ENCODE measurements around the gene ADCY10. TPM values are rescaled to one million over a fixed set of nuclear protein-coding genes. Genes with fewer than 3 reads are reported as not detected.

The ADCY10 gene
- total and polyA plus RNA-seq, 2 experiments from 2014 or later, result 0.93 to 1.5 TPM

- H3K4me1 ChIP-seq (ENCODE audit: insufficient read depth), result no peaks in the 10 kb centered on the region
- no peak for DNase-seq (ENCODE audit: low spot score)
- H3K4me3 ChIP-seq, result no peak overlapping the region
- no peaks in the 10 kb centered on the region for H3K9me2 ChIP-seq (replicated peaks; ENCODE audit: insufficient read depth)
- H3K4me2 ChIP-seq, result no peak overlapping the region
- peaks cover under 1% of the 10 kb centered on the region for H3K79me2 ChIP-seq
- no peaks in the 10 kb centered on the region for H3K27me3 ChIP-seq
- H3K9me3 ChIP-seq (ENCODE audit: low read depth), result no peaks in the 10 kb centered on the region
- 100% methylated on average over 2 of the region's 2 CpGs for WGBS (ENCODE audit: low lambda C conversion rate, missing lambda C conversion rate)
- no peak overlapping the region for H2AFZ ChIP-seq
- no peak overlapping the region for H3K27ac ChIP-seq
- H3K36me3 ChIP-seq (replicated peaks; ENCODE audit: insufficient read depth, low read depth), result no peaks in the 10 kb centered on the region
- no peak for TF ChIP-seq CTCF (IDR thresholded peaks at IDR 0.05; ENCODE audit: poor library complexity)
- H4K20me1 ChIP-seq (ENCODE audit: insufficient read depth, poor library complexity, severe bottlenecking), result no peaks in the 10 kb centered on the region
These were observed 132.4 kb downstream of the ADCY10 start for GRCh38 chr1:167781558-167781957.

- Histone ChIP-seq H2AFZ (no peak overlapping the region), H3K27me3 (no peaks in the 10 kb centered on the region), H3K27ac (no peak overlapping the region), H3K9me2 (replicated peaks; ENCODE audit: insufficient read depth) (no peaks in the 10 kb centered on the region), H3K4me3 (no peak overlapping the region), H3K79me2 (peaks cover 29% of the 10 kb centered on the region), H3K9me3 (ENCODE audit: low read depth) (no peaks in the 10 kb centered on the region), H3K4me2 (no peak overlapping the region), H3K36me3 (replicated peaks; ENCODE audit: insufficient read depth, low read depth) (peaks cover 4% of the 10 kb centered on the region), H3K4me1 (ENCODE audit: insufficient read depth) (no peaks in the 10 kb centered on the region), H4K20me1 (ENCODE audit: insufficient read depth, poor library complexity, severe bottlenecking) (no peaks in the 10 kb centered on the region)
- WGBS (ENCODE audit: low lambda C conversion rate, missing lambda C conversion rate), result 94% methylated on average over 5 of the region's 5 CpGs
- TF ChIP-seq CTCF (IDR thresholded peaks at IDR 0.05; ENCODE audit: poor library complexity), result no peak
- no peak for DNase-seq (ENCODE audit: low spot score)
These were observed 136.7 kb downstream of the ADCY10 start for GRCh38 chr1:167777269-167777650.

GRCh38 chr1:167776616-167777268, 137.2 kb downstream of the ADCY10 start:
- Histone ChIP-seq H3K79me2 (peaks cover 35% of the 10 kb centered on the region), H3K36me3 (replicated peaks; ENCODE audit: insufficient read depth, low read depth) (peaks cover 4% of the 10 kb centered on the region), H4K20me1 (ENCODE audit: insufficient read depth, poor library complexity, severe bottlenecking) (no peaks in the 10 kb centered on the region), H2AFZ (no peak overlapping the region), H3K4me1 (ENCODE audit: insufficient read depth) (no peaks in the 10 kb centered on the region), H3K9me3 (ENCODE audit: low read depth) (no peaks in the 10 kb centered on the region), H3K4me3 (no peak overlapping the region), H3K9me2 (replicated peaks; ENCODE audit: insufficient read depth) (no peaks in the 10 kb centered on the region), H3K4me2 (no peak overlapping the region), H3K27me3 (no peaks in the 10 kb centered on the region), H3K27ac (no peak overlapping the region)
- 94% methylated on average over 1 of the region's 1 CpG for WGBS (ENCODE audit: low lambda C conversion rate, missing lambda C conversion rate)
- no peak for DNase-seq (ENCODE audit: low spot score)
- TF ChIP-seq EZH2 (IDR thresholded peaks at IDR 0.05; ENCODE audit: borderline replicate concordance) (no peak), CTCF (IDR thresholded peaks at IDR 0.05; ENCODE audit: poor library complexity) (no peak), EZH2phosphoT487 (IDR thresholded peaks at IDR 0.05; ENCODE audit: low read depth, severe bottlenecking, unreplicated experiment) (no peak)

GRCh38 chr1:167776151-167776550, 137.8 kb downstream of the ADCY10 start:
- H2AFZ ChIP-seq, result no peak overlapping the region
- WGBS (ENCODE audit: low lambda C conversion rate, missing lambda C conversion rate), result 100% methylated on average over 1 of the region's 1 CpG
- no peaks in the 10 kb centered on the region for H3K4me1 ChIP-seq (ENCODE audit: insufficient read depth)
- no peaks in the 10 kb centered on the region for H4K20me1 ChIP-seq (ENCODE audit: insufficient read depth, poor library complexity, severe bottlenecking)
- TF ChIP-seq CTCF (IDR thresholded peaks at IDR 0.05; ENCODE audit: poor library complexity) (no peak), EZH2phosphoT487 (IDR thresholded peaks at IDR 0.05; ENCODE audit: low read depth, severe bottlenecking, unreplicated experiment) (no peak), EZH2 (IDR thresholded peaks at IDR 0.05; ENCODE audit: borderline replicate concordance) (no peak)
- H3K36me3 ChIP-seq (replicated peaks; ENCODE audit: insufficient read depth, low read depth), result peaks cover 4% of the 10 kb centered on the region
- no peaks in the 10 kb centered on the region for H3K9me2 ChIP-seq (replicated peaks; ENCODE audit: insufficient read depth)
- H3K79me2 ChIP-seq, result peaks cover 37% of the 10 kb centered on the region
- no peak overlapping the region for H3K27ac ChIP-seq
- H3K27me3 ChIP-seq, result no peaks in the 10 kb centered on the region
- no peak overlapping the region for H3K4me3 ChIP-seq
- no peak overlapping the region for H3K4me2 ChIP-seq
- H3K9me3 ChIP-seq (ENCODE audit: low read depth), result no peaks in the 10 kb centered on the region
- no peak for DNase-seq (ENCODE audit: low spot score)

Data from hepatocyte (in vitro differentiated cells).